Measurements from ENCODE around the gene DHRS11.

The DHRS11 gene

DNA sequence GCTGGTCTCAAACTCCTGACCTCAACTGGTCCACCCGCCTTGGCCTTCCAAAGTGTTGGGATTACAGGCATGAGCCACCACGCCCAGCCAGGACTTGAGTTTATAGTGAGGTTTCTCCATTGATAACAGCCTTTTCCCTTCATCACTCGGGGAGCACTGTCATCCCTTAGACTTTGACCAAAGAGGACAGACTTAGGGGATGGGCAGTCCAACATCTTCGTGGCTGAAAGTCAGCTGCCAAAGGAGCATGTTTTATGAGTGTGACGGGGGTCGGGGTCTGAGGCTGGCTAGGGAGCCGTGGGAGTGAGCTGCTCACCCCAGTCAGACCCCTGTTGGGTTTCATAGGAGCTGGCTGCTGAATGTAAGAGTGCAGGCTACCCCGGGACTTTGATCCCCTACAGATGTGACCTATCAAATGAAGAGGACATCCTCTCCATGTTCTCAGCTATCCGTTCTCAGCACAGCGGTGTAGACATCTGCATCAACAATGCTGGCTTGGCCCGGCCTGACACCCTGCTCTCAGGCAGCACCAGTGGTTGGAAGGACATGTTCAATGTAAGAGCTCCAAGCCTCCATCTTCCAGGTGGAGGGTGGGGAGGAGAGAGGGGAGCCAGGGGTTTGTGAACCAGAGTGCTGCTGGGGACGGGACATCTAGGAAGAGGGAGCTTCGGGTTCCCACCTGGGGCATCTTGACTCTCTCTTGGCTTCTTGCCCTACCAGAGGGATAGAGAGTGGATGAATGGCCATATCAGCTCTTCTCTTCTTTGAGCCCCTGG, 3.1 kb downstream of the DHRS11 start:
- peaks cover 7% of the 10 kb centered on the region for H3K79me2 ChIP-seq (ENCODE audit: control insufficient read depth, insufficient read depth, low read length, unreplicated experiment)
- H3K27ac ChIP-seq (ENCODE audit: low read depth, low read length), result no peak overlapping the region
- no peak overlapping the region for H2AFZ ChIP-seq (ENCODE audit: low read length, unreplicated experiment)
- no peaks in the 10 kb centered on the region for H3K27me3 ChIP-seq (ENCODE audit: insufficient read depth, low read length)
- no peak overlapping the region for H3K4me3 ChIP-seq (ENCODE audit: low read depth, low read length)
- H3K4me1 ChIP-seq (ENCODE audit: control insufficient read depth, insufficient read depth, low read length, unreplicated experiment), result peaks cover 11% of the 10 kb centered on the region
- H3K36me3 ChIP-seq (ENCODE audit: insufficient read depth, low read length), result no peaks in the 10 kb centered on the region

GRCh38 chr17:36597226-36597625, 5.5 kb downstream of the DHRS11 start:
- Histone ChIP-seq H3K4me3 (ENCODE audit: low read depth, low read length) (no peak overlapping the region), H3K79me2 (ENCODE audit: control insufficient read depth, insufficient read depth, low read length, unreplicated experiment) (peaks cover 10% of the 10 kb centered on the region), H3K27ac (ENCODE audit: low read depth, low read length) (no peak overlapping the region), H2AFZ (ENCODE audit: low read length, unreplicated experiment) (no peak overlapping the region), H3K27me3 (ENCODE audit: insufficient read depth, low read length) (no peaks in the 10 kb centered on the region), H3K4me1 (ENCODE audit: control insufficient read depth, insufficient read depth, low read length, unreplicated experiment) (peaks cover 13% of the 10 kb centered on the region), H3K36me3 (ENCODE audit: insufficient read depth, low read length) (no peaks in the 10 kb centered on the region)

GRCh38 chr17:36597866-36598777, 6.4 kb downstream of the DHRS11 start:
- no peaks in the 10 kb centered on the region for H3K27me3 ChIP-seq (ENCODE audit: insufficient read depth, low read length)
- no peak overlapping the region for H3K4me3 ChIP-seq (ENCODE audit: low read depth, low read length)
- peaks cover 9% of the 10 kb centered on the region for H3K4me1 ChIP-seq (ENCODE audit: control insufficient read depth, insufficient read depth, low read length, unreplicated experiment)
- H3K79me2 ChIP-seq (ENCODE audit: control insufficient read depth, insufficient read depth, low read length, unreplicated experiment), result peaks cover 13% of the 10 kb centered on the region
- no peak overlapping the region for H3K27ac ChIP-seq (ENCODE audit: low read depth, low read length)
- no peak overlapping the region for H2AFZ ChIP-seq (ENCODE audit: low read length, unreplicated experiment)
- no peaks in the 10 kb centered on the region for H3K36me3 ChIP-seq (ENCODE audit: insufficient read depth, low read length)

DNA sequence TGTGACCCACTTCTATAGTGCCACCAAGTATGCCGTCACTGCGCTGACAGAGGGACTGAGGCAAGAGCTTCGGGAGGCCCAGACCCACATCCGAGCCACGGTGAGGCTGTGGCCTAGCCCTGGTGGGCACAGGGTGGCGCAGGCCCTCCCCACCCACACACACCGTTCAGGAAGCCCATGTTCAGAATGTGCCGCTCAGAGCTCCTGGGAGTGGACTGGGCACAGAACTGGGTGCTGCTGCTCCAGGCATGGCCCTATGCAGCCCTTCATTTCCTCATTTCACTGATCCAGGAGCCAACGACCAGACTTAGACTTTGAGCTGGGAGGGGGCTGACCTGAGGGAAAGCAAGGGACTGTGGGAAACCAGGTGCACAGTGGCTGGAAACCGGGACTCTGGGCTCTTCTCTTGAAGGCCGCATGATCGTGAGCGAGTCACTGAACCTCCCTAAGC, 7.3 kb downstream of the DHRS11 start:
- Histone ChIP-seq H3K79me2 (ENCODE audit: control insufficient read depth, insufficient read depth, low read length, unreplicated experiment) (peaks cover 15% of the 10 kb centered on the region), H3K27me3 (ENCODE audit: insufficient read depth, low read length) (no peaks in the 10 kb centered on the region), H2AFZ (ENCODE audit: low read length, unreplicated experiment) (no peak overlapping the region), H3K4me3 (ENCODE audit: low read depth, low read length) (no peak overlapping the region), H3K36me3 (ENCODE audit: insufficient read depth, low read length) (no peaks in the 10 kb centered on the region), H3K4me1 (ENCODE audit: control insufficient read depth, insufficient read depth, low read length, unreplicated experiment) (peaks cover 11% of the 10 kb centered on the region), H3K27ac (ENCODE audit: low read depth, low read length) (no peak overlapping the region)

- peaks cover 18% of the 10 kb centered on the region for H3K79me2 ChIP-seq (ENCODE audit: control insufficient read depth, insufficient read depth, low read length, unreplicated experiment)
- no peaks in the 10 kb centered on the region for H3K27me3 ChIP-seq (ENCODE audit: insufficient read depth, low read length)
- H2AFZ ChIP-seq (ENCODE audit: low read length, unreplicated experiment), result no peak overlapping the region
- no peak overlapping the region for H3K27ac ChIP-seq (ENCODE audit: low read depth, low read length)
- no peaks in the 10 kb centered on the region for H3K36me3 ChIP-seq (ENCODE audit: insufficient read depth, low read length)
- no peak overlapping the region for H3K4me3 ChIP-seq (ENCODE audit: low read depth, low read length)
- peaks cover 14% of the 10 kb centered on the region for H3K4me1 ChIP-seq (ENCODE audit: control insufficient read depth, insufficient read depth, low read length, unreplicated experiment)
These were observed 8.0 kb downstream of the DHRS11 start for GRCh38 chr17:36599546-36600250.

GRCh38 chr17:36600465-36600864, 8.8 kb downstream of the DHRS11 start:
- Histone ChIP-seq H3K4me1 (ENCODE audit: control insufficient read depth, insufficient read depth, low read length, unreplicated experiment) (peaks cover 14% of the 10 kb centered on the region), H3K4me3 (ENCODE audit: low read depth, low read length) (peak overlapping the region; percentile 93), H2AFZ (ENCODE audit: low read length, unreplicated experiment) (no peak overlapping the region), H3K79me2 (ENCODE audit: control insufficient read depth, insufficient read depth, low read length, unreplicated experiment) (peaks cover 18% of the 10 kb centered on the region), H3K27me3 (ENCODE audit: insufficient read depth, low read length) (no peaks in the 10 kb centered on the region), H3K36me3 (ENCODE audit: insufficient read depth, low read length) (no peaks in the 10 kb centered on the region), H3K27ac (ENCODE audit: low read depth, low read length) (no peak overlapping the region)

- Histone ChIP-seq H3K79me2 (ENCODE audit: control insufficient read depth, insufficient read depth, low read length, unreplicated experiment) (peaks cover 18% of the 10 kb centered on the region), H3K36me3 (ENCODE audit: insufficient read depth, low read length) (no peaks in the 10 kb centered on the region), H3K27me3 (ENCODE audit: insufficient read depth, low read length) (no peaks in the 10 kb centered on the region), H3K4me3 (ENCODE audit: low read depth, low read length) (peak overlapping the region; percentile 93), H3K4me1 (ENCODE audit: control insufficient read depth, insufficient read depth, low read length, unreplicated experiment) (peaks cover 14% of the 10 kb centered on the region), H2AFZ (ENCODE audit: low read length, unreplicated experiment) (peak overlapping the region; percentile 87), H3K27ac (ENCODE audit: low read depth, low read length) (peak overlapping the region; percentile 22; the same call in 1 of the 2 replicates)
These were observed 9.2 kb downstream of the DHRS11 start for GRCh38 chr17:36600936-36601302.

DNA sequence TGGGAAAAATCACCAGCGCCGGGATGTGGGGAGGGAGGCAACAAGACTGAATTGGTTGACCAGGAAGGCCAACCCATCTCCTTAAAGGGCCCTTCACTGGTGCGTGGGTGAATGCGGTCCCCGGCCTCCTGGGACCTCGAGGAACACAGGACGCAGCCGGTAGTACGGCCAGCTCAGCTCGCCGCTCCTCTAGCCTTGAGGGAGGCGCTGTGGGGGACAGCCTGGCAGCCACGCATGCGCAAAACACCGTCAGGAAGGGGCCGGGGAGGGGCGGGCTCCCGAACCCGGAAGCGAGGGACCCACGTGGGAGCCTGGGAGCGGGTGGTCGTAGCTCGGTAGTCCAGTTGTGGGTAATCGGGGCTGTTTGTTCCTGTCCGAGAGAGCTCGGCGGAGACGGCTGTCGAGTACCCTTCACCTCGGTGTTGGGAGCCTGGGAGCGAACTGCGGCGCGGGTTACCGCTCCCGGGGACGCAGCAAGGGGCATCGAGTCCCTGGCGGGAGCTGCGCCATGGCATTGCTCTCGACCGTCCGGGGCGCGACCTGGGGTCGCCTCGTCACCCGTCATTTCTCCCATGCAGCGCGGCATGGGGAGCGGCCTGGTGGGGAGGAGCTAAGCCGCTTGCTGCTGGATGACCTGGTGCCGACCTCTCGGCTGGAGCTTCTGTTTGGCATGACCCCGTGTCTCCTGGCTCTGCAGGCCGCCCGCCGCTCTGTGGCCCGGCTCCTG, 9.8 kb downstream of the DHRS11 start, which contains the start of gene MRM1:
Gene MRM1, plus strand, starts transcription at position 281 of the 727 bp plus-strand sequence. Its CDS starts 228 bp downstream, at position 509.
- no peaks in the 10 kb centered on the region for H3K36me3 ChIP-seq (ENCODE audit: insufficient read depth, low read length)
- H3K27me3 ChIP-seq (ENCODE audit: insufficient read depth, low read length), result no peaks in the 10 kb centered on the region
- peaks cover 14% of the 10 kb centered on the region for H3K4me1 ChIP-seq (ENCODE audit: control insufficient read depth, insufficient read depth, low read length, unreplicated experiment)
- H3K4me3 ChIP-seq (ENCODE audit: low read depth, low read length), result peak within 1 kb of the TSS; percentile 93
- H3K79me2 ChIP-seq (ENCODE audit: control insufficient read depth, insufficient read depth, low read length, unreplicated experiment), result peaks cover 18% of the 10 kb centered on the region
- H3K27ac ChIP-seq (ENCODE audit: low read depth, low read length), result peak within 1 kb of the TSS; percentile 63
- H2AFZ ChIP-seq (ENCODE audit: low read length, unreplicated experiment), result peak within 1 kb of the TSS; percentile 96

DNA sequence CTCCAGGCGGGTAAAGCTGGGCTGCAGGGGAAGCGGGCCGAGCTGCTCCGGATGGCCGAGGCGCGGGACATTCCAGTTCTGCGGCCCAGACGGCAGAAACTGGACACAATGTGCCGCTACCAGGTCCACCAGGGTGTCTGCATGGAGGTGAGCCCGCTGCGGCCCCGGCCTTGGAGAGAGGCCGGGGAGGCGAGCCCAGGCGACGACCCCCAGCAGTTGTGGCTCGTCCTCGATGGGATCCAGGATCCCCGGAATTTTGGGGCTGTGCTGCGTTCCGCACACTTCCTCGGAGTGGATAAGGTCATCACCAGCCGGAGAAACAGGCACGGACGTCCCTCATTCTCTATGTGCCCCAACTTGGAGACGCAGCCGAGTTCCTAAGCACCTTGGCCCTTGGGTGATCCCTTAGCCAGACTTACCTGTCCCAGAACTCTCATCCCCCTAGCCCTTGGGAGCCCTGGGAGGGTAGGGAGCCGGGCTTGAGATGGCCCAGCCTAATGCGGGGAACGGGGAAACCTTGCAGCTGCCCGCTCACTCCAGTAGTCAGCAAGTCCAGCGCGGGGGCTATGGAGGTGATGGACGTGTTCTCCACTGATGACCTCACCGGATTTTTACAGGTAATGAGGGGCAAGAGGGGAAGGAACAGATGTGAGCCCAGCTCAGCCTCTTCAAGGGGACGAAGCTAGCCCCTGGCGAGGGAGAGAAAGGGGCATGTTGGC, 10.5 kb downstream of the DHRS11 start:
- H2AFZ ChIP-seq (ENCODE audit: low read length, unreplicated experiment), result peak overlapping the region; percentile 96
- peak overlapping the region; percentile 93 for H3K4me3 ChIP-seq (ENCODE audit: low read depth, low read length)
- H3K27me3 ChIP-seq (ENCODE audit: insufficient read depth, low read length), result no peaks in the 10 kb centered on the region
- peaks cover 18% of the 10 kb centered on the region for H3K79me2 ChIP-seq (ENCODE audit: control insufficient read depth, insufficient read depth, low read length, unreplicated experiment)
- H3K4me1 ChIP-seq (ENCODE audit: control insufficient read depth, insufficient read depth, low read length, unreplicated experiment), result peaks cover 14% of the 10 kb centered on the region
- no peaks in the 10 kb centered on the region for H3K36me3 ChIP-seq (ENCODE audit: insufficient read depth, low read length)
- peak overlapping the region; percentile 63; the same call in 1 of the 2 replicates for H3K27ac ChIP-seq (ENCODE audit: low read depth, low read length)

Data from ACC112 (cell line).